ENCODE results near the gene HEATR5A.

- TF ChIP-seq POLR2A (IDR thresholded peaks at IDR 0.05; ENCODE audit: low read depth, low read length), result no peak
- no peak for TF ChIP-seq TAF1 (IDR thresholded peaks at IDR 0.05; ENCODE audit: borderline replicate concordance, low read depth, low read length)
- no peak for TF ChIP-seq POLR2AphosphoS5 (IDR thresholded peaks at IDR 0.05; ENCODE audit: low read depth, low read length)
These were observed 59.3 kb downstream of the HEATR5A start for GRCh38 chr14:31360919-31361662.
